Breast epithelium (tissue), 3 donors: ENCODE results near the gene CA14.

Source experiments
- POLR2A ChIP-seq: fragments of 450-650 bp; IDR thresholded peaks from one replicate; pipeline ENCODE4 v1.6.1; 2016; ENCODE audit warnings: antibody characterized with exemption, mild to moderate bottlenecking, moderate library complexity
- POLR2AphosphoS5 ChIP-seq, 3 donors: sonication (generic); formaldehyde crosslinking; IDR thresholded peaks; one replicate each; pipeline ENCODE4 v1.6.1; 2017; ENCODE audit warnings: antibody characterized with exemption in 3 of 3
- TF ChIP-seq, protein P1 (sequence below), 3 donors: fragments of 450-650 bp; IDR thresholded peaks; one replicate each; pipeline ENCODE4 v1.5.1; 2016 to 2017; ENCODE audit warnings: antibody characterized with exemption in 3 of 3, mild to moderate bottlenecking in 3 of 3, moderate library complexity in 3 of 3

GRCh38 chr1:150302338-150302737 lies 44.8 kb downstream of the CA14 start:
- TF ChIP-seq, protein P1, sequence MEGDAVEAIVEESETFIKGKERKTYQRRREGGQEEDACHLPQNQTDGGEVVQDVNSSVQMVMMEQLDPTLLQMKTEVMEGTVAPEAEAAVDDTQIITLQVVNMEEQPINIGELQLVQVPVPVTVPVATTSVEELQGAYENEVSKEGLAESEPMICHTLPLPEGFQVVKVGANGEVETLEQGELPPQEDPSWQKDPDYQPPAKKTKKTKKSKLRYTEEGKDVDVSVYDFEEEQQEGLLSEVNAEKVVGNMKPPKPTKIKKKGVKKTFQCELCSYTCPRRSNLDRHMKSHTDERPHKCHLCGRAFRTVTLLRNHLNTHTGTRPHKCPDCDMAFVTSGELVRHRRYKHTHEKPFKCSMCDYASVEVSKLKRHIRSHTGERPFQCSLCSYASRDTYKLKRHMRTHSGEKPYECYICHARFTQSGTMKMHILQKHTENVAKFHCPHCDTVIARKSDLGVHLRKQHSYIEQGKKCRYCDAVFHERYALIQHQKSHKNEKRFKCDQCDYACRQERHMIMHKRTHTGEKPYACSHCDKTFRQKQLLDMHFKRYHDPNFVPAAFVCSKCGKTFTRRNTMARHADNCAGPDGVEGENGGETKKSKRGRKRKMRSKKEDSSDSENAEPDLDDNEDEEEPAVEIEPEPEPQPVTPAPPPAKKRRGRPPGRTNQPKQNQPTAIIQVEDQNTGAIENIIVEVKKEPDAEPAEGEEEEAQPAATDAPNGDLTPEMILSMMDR (IDR thresholded peaks at IDR 0.05) = no peak
- TF ChIP-seq POLR2A (no peak), POLR2AphosphoS5 (IDR thresholded peaks at IDR 0.05) (no peak)
